Central memory CD8-positive, alpha-beta T cell (primary cell): Measurements from ENCODE around the gene DGKG.

Experiments used
- ATAC-seq: fragments of 150-1000 bp; cut with Tn5 transposase; replicated peaks from 2 replicates; pipeline ENCODE4 v1.10.0; 2022; ENCODE audit warnings: mild to moderate bottlenecking, moderate FRiP score, moderate number of reproducible peaks; ENCODE audit not compliant: poor library complexity, severe bottlenecking; ENCODE audit errors: extremely low read depth
- DNase-seq, 2 donors: peaks; one replicate each; pipeline ENCODE4 v3.0.0; 2021; ENCODE audit warnings: low spot score in 2 of 2
- H3K27ac Mint-ChIP-seq: one replicate; pipeline ENCODE4 v1.8.0; 2022; ENCODE audit warnings: low read depth, mild to moderate bottlenecking, moderate library complexity, mixed read lengths
- H3K27me3 Mint-ChIP-seq: one replicate; pipeline ENCODE4 v1.8.0; 2022; ENCODE audit warnings: mixed read lengths
- H3K36me3 Mint-ChIP-seq: one replicate; pipeline ENCODE4 v1.8.0; 2022; ENCODE audit warnings: mild to moderate bottlenecking, moderate library complexity, mixed read lengths; ENCODE audit not compliant: insufficient read depth
- H3K4me1 Mint-ChIP-seq: one replicate; pipeline ENCODE4 v1.8.0; 2022; ENCODE audit warnings: mixed read lengths
- H3K4me3 Mint-ChIP-seq: one replicate; pipeline ENCODE4 v1.8.0; 2022; ENCODE audit warnings: mild to moderate bottlenecking, moderate library complexity, mixed read lengths
- H3K9me3 Mint-ChIP-seq: one replicate; pipeline ENCODE4 v1.8.0; 2022; ENCODE audit warnings: mixed read lengths

Gene DGKG

GRCh38 chr3:186382217-186382885 lies 20.3 kb upstream of the DGKG start:
- DNase-seq (no peak), ATAC-seq (no peak)
- Mint-ChIP-seq H3K4me3 (no peak overlapping the region), H3K9me3 (peaks cover 6% of the 10 kb centered on the region), H3K4me1 (peaks cover 6% of the 10 kb centered on the region), H3K27ac (no peak overlapping the region), H3K36me3 (no peaks in the 10 kb centered on the region), H3K27me3 (peaks cover 13% of the 10 kb centered on the region)

- no peak overlapping the region for H3K27ac Mint-ChIP-seq
- H3K4me1 Mint-ChIP-seq, result peaks cover 6% of the 10 kb centered on the region
- H3K36me3 Mint-ChIP-seq, result no peaks in the 10 kb centered on the region
- H3K9me3 Mint-ChIP-seq, result peaks cover 6% of the 10 kb centered on the region
- H3K4me3 Mint-ChIP-seq, result no peak overlapping the region
- no peak for DNase-seq
- peaks cover 14% of the 10 kb centered on the region for H3K27me3 Mint-ChIP-seq
- no peak for ATAC-seq
Observed at GRCh38 chr3:186381424-186382216, 19.6 kb upstream of the DGKG start.

- peaks cover 6% of the 10 kb centered on the region for H3K4me1 Mint-ChIP-seq
- DNase-seq (no peak), ATAC-seq (no peak)
- H3K27ac Mint-ChIP-seq, result no peak overlapping the region
- H3K27me3 Mint-ChIP-seq, result peaks cover 22% of the 10 kb centered on the region
- H3K4me3 Mint-ChIP-seq, result no peak overlapping the region
- H3K9me3 Mint-ChIP-seq, result peaks cover 6% of the 10 kb centered on the region
- H3K36me3 Mint-ChIP-seq, result no peaks in the 10 kb centered on the region
Observed at GRCh38 chr3:186380622-186381380, 18.8 kb upstream of the DGKG start.

GRCh38 chr3:186375443-186375842 lies 13.4 kb upstream of the DGKG start:
- H3K36me3 Mint-ChIP-seq, result no peaks in the 10 kb centered on the region
- peaks cover 2% of the 10 kb centered on the region for H3K4me1 Mint-ChIP-seq
- H3K4me3 Mint-ChIP-seq, result no peak overlapping the region
- ATAC-seq (no peak), DNase-seq (no peak)
- H3K9me3 Mint-ChIP-seq, result peaks cover 6% of the 10 kb centered on the region
- H3K27ac Mint-ChIP-seq, result no peak overlapping the region
- peaks cover 45% of the 10 kb centered on the region for H3K27me3 Mint-ChIP-seq

- H3K4me1 Mint-ChIP-seq, result no peaks in the 10 kb centered on the region
- peaks cover 45% of the 10 kb centered on the region for H3K27me3 Mint-ChIP-seq
- peaks cover 6% of the 10 kb centered on the region for H3K9me3 Mint-ChIP-seq
- no peak overlapping the region for H3K27ac Mint-ChIP-seq
- no peak for DNase-seq
- no peaks in the 10 kb centered on the region for H3K36me3 Mint-ChIP-seq
- H3K4me3 Mint-ChIP-seq, result no peak overlapping the region
- ATAC-seq, result no peak
Observed at GRCh38 chr3:186374376-186374775, 12.3 kb upstream of the DGKG start.

GRCh38 chr3:186369217-186369616 lies 7.2 kb upstream of the DGKG start:
- H3K36me3 Mint-ChIP-seq, result no peaks in the 10 kb centered on the region
- H3K27ac Mint-ChIP-seq, result no peak overlapping the region
- H3K27me3 Mint-ChIP-seq, result peaks cover 41% of the 10 kb centered on the region
- H3K9me3 Mint-ChIP-seq, result no peaks in the 10 kb centered on the region
- ATAC-seq, result no peak
- no peaks in the 10 kb centered on the region for H3K4me1 Mint-ChIP-seq
- DNase-seq, result no peak
- no peak overlapping the region for H3K4me3 Mint-ChIP-seq

GRCh38 chr3:186368717-186369116 lies 6.7 kb upstream of the DGKG start:
- no peak for DNase-seq
- Mint-ChIP-seq H3K36me3 (no peaks in the 10 kb centered on the region), H3K4me1 (no peaks in the 10 kb centered on the region), H3K4me3 (no peak overlapping the region), H3K27me3 (peaks cover 41% of the 10 kb centered on the region), H3K9me3 (no peaks in the 10 kb centered on the region), H3K27ac (no peak overlapping the region)
- no peak for ATAC-seq

- no peak overlapping the region for H3K27ac Mint-ChIP-seq
- no peak for ATAC-seq
- no peaks in the 10 kb centered on the region for H3K36me3 Mint-ChIP-seq
- H3K4me1 Mint-ChIP-seq, result no peaks in the 10 kb centered on the region
- H3K4me3 Mint-ChIP-seq, result no peak overlapping the region
- H3K27me3 Mint-ChIP-seq, result peaks cover 42% of the 10 kb centered on the region
- no peak for DNase-seq
- no peaks in the 10 kb centered on the region for H3K9me3 Mint-ChIP-seq
Observed at GRCh38 chr3:186368176-186368575, 6.1 kb upstream of the DGKG start.

GRCh38 chr3:186367631-186368030 lies 5.6 kb upstream of the DGKG start:
- DNase-seq, result no peak

GRCh38 chr3:186366206-186366605 lies 4.2 kb upstream of the DGKG start:
- no peaks in the 10 kb centered on the region for H3K36me3 Mint-ChIP-seq
- no peak overlapping the region for H3K27ac Mint-ChIP-seq
- peaks cover 60% of the 10 kb centered on the region for H3K27me3 Mint-ChIP-seq
- H3K4me1 Mint-ChIP-seq, result no peaks in the 10 kb centered on the region
- ATAC-seq (no peak), DNase-seq (no peak)
- no peaks in the 10 kb centered on the region for H3K9me3 Mint-ChIP-seq
- H3K4me3 Mint-ChIP-seq, result no peak overlapping the region

More at GRCh38 chr3:186367631-186368030, 5.6 kb upstream of the DGKG start:
- no peaks in the 10 kb centered on the region for H3K9me3 Mint-ChIP-seq
- H3K27ac Mint-ChIP-seq, result no peak overlapping the region
- no peak overlapping the region for H3K4me3 Mint-ChIP-seq
- no peaks in the 10 kb centered on the region for H3K4me1 Mint-ChIP-seq
- ATAC-seq, result no peak
- no peaks in the 10 kb centered on the region for H3K36me3 Mint-ChIP-seq
- H3K27me3 Mint-ChIP-seq, result peaks cover 48% of the 10 kb centered on the region

GRCh38 chr3:186365202-186365974 lies 3.4 kb upstream of the DGKG start:
- no peak overlapping the region for H3K27ac Mint-ChIP-seq
- H3K4me1 Mint-ChIP-seq, result no peaks in the 10 kb centered on the region
- DNase-seq (no peak), ATAC-seq (no peak)
- H3K36me3 Mint-ChIP-seq, result no peaks in the 10 kb centered on the region
- H3K27me3 Mint-ChIP-seq, result peaks cover 68% of the 10 kb centered on the region
- no peaks in the 10 kb centered on the region for H3K9me3 Mint-ChIP-seq
- H3K4me3 Mint-ChIP-seq, result no peak overlapping the region

GRCh38 chr3:186362988-186363387 lies 954 bp upstream of the DGKG start:
- Mint-ChIP-seq H3K27ac (no peak overlapping the region), H3K4me1 (no peaks in the 10 kb centered on the region), H3K9me3 (no peaks in the 10 kb centered on the region), H3K36me3 (no peaks in the 10 kb centered on the region), H3K4me3 (no peak overlapping the region), H3K27me3 (peaks cover 80% of the 10 kb centered on the region)
- no peak for ATAC-seq
- no peak for DNase-seq
